Prostate gland (tissue), 2 donors: ENCODE data around the gene NPTXR.

ENCODE experiments used
- POLR2A ChIP-seq: fragments of 450-650 bp; IDR thresholded peaks from one replicate; pipeline ENCODE4 v1.6.1; 2016; ENCODE audit warnings: antibody characterized with exemption, mild to moderate bottlenecking
- POLR2AphosphoS5 ChIP-seq: sonication (generic); formaldehyde crosslinking; IDR thresholded peaks from one replicate; pipeline ENCODE4 v1.6.1; 2017; ENCODE audit warnings: antibody characterized with exemption
- TF ChIP-seq, protein P1 (sequence below), 4 experiments: fragments of 200-600 bp in 2 of 4; fragments of 450-650 bp in 2 of 4; sonication (generic) in 2 of 4; IDR thresholded peaks; 1 replicate in 3 of 4; 2 replicates in 1 of 4; pipeline ENCODE4 v1.5.1; 2016 to 2019; ENCODE audit warnings: antibody characterized with exemption in 4 of 4, mild to moderate bottlenecking in 2 of 4, moderate library complexity in 2 of 4

DNA sequence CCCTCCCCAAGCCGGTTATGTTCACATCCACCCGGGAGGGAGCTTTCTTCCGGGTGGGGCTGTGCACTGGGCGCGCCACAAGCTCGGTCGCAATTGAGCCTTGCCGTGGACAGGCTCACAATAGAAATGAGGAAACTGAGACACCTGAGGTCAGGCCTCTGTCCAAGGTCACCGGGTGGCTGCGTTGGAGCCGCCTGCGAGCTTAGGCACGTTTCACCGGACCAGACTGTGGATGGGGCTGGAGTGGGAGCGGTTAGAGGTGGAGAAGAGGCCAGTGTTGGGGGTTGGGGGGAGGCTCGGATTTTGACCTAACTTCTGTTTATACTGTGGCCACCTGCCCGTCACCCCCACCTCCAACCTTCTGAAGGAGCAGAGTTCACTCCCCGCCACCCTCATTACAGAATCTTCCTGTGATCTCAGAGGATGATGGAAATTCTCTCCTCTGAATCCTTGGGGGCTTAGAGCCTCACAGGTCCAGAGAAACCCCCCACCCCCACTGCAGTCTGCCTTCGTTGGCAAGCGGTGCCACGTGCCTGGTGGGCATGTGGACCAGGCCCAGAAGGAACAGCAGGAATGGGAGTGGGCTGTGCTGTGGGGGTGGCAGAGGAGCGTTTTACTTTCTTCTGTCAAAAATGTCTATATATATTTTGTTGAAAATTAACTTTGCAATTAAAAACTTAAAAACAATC is 631 bp upstream of the NPTXR start:
- TF ChIP-seq, protein P1, sequence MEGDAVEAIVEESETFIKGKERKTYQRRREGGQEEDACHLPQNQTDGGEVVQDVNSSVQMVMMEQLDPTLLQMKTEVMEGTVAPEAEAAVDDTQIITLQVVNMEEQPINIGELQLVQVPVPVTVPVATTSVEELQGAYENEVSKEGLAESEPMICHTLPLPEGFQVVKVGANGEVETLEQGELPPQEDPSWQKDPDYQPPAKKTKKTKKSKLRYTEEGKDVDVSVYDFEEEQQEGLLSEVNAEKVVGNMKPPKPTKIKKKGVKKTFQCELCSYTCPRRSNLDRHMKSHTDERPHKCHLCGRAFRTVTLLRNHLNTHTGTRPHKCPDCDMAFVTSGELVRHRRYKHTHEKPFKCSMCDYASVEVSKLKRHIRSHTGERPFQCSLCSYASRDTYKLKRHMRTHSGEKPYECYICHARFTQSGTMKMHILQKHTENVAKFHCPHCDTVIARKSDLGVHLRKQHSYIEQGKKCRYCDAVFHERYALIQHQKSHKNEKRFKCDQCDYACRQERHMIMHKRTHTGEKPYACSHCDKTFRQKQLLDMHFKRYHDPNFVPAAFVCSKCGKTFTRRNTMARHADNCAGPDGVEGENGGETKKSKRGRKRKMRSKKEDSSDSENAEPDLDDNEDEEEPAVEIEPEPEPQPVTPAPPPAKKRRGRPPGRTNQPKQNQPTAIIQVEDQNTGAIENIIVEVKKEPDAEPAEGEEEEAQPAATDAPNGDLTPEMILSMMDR (IDR thresholded peaks at IDR 0.05) = no peak
- TF ChIP-seq POLR2A (no peak), POLR2AphosphoS5 (no peak)
